Lower lobe of right lung (tissue), 2 donors: ENCODE data around the gene CTSD. TPM values are rescaled to one million over a fixed set of nuclear protein-coding genes. Genes with fewer than 3 reads are reported as not detected.

Experiments used
- ATAC-seq, 2 donors: fragments of 200-7000 bp; cut with Tn5 transposase; one replicate each; pipeline ENCODE4 v1.9.1; 2020 to 2022; ENCODE audit warnings: mild to moderate bottlenecking in 2 of 2, moderate library complexity in 2 of 2
- DNase-seq: peaks from one replicate; pipeline ENCODE4 v3.0.0-alpha.2; 2020
- H3K27ac ChIP-seq: fragments of 200-600 bp; one replicate; pipeline ENCODE4 v1.8.0; 2022
- H3K27me3 ChIP-seq: fragments of 200-600 bp; one replicate; pipeline ENCODE4 v1.8.0; 2022; ENCODE audit warnings: low read depth
- H3K36me3 ChIP-seq: fragments of 200-600 bp; one replicate; pipeline ENCODE4 v1.8.0; 2022; ENCODE audit warnings: mild to moderate bottlenecking
- H3K4me1 ChIP-seq: fragments of 200-600 bp; one replicate; pipeline ENCODE4 v1.8.0; 2022
- H3K4me3 ChIP-seq: fragments of 200-600 bp; one replicate; pipeline ENCODE4 v1.8.0; 2022; ENCODE audit warnings: mild to moderate bottlenecking
- H3K9me3 ChIP-seq: fragments of 200-600 bp; one replicate; pipeline ENCODE4 v1.8.0; 2022
- intact Hi-C: fragments of 100-400 bp; cut with DNase I; formaldehyde crosslinking; loops from one replicate; pipeline ENCODE4 v1.11.0; 2022
- total RNA-seq: library from RNA; stranded (reverse); fragmentation: NEBNext Ultra II Directional; extraction: Animal tissue kit (Norgen Biotek cat#: 25700); gene quantifications from one replicate; pipeline ENCODE4 v1.2.1, GENCODE V29; 2021
- TF ChIP-seq, protein P1 (sequence below): fragments of 200-600 bp; IDR thresholded peaks from one replicate; pipeline ENCODE4 v1.8.0; 2022; ENCODE audit warnings: antibody characterized with exemption, mild to moderate bottlenecking
- donor health status: DM: no; HTN: yes; CAD: no; lungs with severe emphysema.

CTSD gene
- total RNA-seq, 1 donor from 2014 or later = 2,919 TPM

DNA sequence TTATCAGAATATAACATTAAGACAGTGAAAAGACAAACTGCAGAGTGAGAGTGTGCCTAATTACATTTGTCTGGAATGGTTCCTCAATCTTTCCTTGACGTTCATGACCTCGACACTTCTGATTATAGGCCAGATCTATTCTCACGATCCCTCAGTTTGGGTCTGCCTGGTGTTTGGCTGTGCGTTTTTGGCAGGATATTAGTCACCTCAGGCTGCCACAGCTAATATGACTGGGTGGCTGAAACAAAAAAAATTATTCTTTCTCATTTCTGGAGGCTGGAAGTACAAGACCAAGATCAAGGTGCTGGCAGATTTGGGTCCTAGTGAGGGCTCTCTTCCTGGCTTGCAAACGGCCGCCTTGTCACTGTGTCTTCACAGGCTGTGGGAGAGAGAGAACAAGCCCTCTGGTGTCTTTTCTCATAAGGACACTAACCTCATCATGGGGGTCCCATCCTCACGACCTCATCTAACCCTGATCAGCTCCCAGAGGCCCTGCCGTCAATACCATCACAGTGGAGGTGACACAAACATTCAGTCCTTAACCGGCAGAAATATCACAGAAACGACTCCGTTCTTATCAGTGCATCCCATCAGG, 36.5 kb downstream of the CTSD start:
- Histone ChIP-seq H3K27ac (no peak overlapping the region), H3K27me3 (peaks cover 34% of the 10 kb centered on the region), H3K36me3 (no peaks in the 10 kb centered on the region), H3K4me3 (no peak overlapping the region), H3K4me1 (no peaks in the 10 kb centered on the region), H3K9me3 (no peaks in the 10 kb centered on the region)
- TF ChIP-seq, protein P1, sequence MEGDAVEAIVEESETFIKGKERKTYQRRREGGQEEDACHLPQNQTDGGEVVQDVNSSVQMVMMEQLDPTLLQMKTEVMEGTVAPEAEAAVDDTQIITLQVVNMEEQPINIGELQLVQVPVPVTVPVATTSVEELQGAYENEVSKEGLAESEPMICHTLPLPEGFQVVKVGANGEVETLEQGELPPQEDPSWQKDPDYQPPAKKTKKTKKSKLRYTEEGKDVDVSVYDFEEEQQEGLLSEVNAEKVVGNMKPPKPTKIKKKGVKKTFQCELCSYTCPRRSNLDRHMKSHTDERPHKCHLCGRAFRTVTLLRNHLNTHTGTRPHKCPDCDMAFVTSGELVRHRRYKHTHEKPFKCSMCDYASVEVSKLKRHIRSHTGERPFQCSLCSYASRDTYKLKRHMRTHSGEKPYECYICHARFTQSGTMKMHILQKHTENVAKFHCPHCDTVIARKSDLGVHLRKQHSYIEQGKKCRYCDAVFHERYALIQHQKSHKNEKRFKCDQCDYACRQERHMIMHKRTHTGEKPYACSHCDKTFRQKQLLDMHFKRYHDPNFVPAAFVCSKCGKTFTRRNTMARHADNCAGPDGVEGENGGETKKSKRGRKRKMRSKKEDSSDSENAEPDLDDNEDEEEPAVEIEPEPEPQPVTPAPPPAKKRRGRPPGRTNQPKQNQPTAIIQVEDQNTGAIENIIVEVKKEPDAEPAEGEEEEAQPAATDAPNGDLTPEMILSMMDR = no peak
- ATAC-seq = no peak
- DNase-seq = no peak
- intact Hi-C loops = no loop called here

DNA sequence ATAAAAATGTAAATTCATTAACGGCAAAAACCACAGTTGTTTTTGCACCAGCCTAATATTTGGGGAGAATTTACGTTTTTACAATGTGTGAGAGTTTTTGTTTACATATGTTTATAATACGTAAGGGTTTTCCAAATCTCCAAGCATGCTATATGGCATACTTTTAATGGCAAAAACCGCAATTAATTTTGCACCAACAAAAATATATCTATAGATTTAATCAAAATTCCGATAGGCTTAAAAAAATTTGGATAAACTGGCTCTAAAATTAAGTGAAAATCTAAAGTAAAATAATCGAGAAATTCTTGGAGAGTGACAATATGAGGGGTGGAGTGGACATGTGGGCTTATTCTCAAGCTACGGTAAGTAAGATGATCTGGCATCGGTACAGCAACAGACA, 43.9 kb downstream of the CTSD start:
- no peak for ATAC-seq
- Histone ChIP-seq H3K4me1 (no peaks in the 10 kb centered on the region), H3K36me3 (no peaks in the 10 kb centered on the region), H3K27me3 (peaks cover 9% of the 10 kb centered on the region), H3K9me3 (no peaks in the 10 kb centered on the region), H3K27ac (no peak overlapping the region), H3K4me3 (no peak overlapping the region)
- DNase-seq = no peak
- TF ChIP-seq, protein P1 = no peak
- intact Hi-C loops = no loop called here

DNA sequence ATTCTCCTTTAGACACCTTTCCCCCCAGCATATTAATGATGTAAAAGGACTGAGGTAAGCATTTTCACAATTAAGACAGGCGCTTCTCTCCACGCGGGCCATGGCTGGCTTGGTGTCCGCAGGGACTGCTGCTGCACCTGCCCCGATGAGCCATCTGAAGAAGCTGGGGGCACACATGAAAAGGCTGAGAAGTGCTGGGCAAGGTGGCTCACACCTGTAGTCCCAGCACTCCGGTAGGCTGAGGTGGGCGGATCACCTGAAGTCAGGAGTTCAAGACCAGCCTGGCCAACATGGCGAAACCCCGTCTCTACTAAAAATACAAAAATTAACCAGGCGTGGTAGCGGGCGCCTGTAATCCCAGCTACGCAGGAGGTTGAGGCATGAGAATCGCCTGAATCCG, 45.4 kb downstream of the CTSD start:
- Histone ChIP-seq H3K36me3 (no peaks in the 10 kb centered on the region), H3K9me3 (no peaks in the 10 kb centered on the region), H3K27ac (no peak overlapping the region), H3K4me1 (no peaks in the 10 kb centered on the region), H3K27me3 (peaks cover 15% of the 10 kb centered on the region), H3K4me3 (no peak overlapping the region)
- DNase-seq (no peak), ATAC-seq (no peak)
- TF ChIP-seq, protein P1 = no peak
- intact Hi-C loops = no loop called here

DNA sequence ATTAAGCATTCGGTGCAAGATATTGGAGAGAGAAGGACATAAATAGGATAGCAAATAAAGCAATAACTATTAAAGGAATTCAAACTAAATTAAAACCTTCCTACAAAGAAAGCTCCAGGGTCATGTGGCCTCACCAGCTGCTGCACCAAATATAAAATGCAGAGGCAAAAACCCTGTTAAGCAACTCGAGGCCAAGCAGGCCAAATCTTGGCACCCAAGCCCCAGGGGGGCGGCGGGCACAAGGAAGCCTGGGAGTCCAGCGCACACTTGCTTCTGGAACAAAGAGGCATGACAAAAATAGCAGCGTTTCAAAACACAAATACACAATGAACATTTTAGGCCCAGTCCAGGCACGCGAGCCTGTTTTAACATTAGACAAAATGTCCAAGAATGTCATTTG, 46.0 kb downstream of the CTSD start:
- DNase-seq (no peak), ATAC-seq (no peak)
- TF ChIP-seq, protein P1 = no peak
- Histone ChIP-seq H3K36me3 (no peaks in the 10 kb centered on the region), H3K27me3 (peaks cover 15% of the 10 kb centered on the region), H3K4me3 (no peak overlapping the region), H3K4me1 (no peaks in the 10 kb centered on the region), H3K27ac (no peak overlapping the region), H3K9me3 (no peaks in the 10 kb centered on the region)
- intact Hi-C loops = no loop called here

DNA sequence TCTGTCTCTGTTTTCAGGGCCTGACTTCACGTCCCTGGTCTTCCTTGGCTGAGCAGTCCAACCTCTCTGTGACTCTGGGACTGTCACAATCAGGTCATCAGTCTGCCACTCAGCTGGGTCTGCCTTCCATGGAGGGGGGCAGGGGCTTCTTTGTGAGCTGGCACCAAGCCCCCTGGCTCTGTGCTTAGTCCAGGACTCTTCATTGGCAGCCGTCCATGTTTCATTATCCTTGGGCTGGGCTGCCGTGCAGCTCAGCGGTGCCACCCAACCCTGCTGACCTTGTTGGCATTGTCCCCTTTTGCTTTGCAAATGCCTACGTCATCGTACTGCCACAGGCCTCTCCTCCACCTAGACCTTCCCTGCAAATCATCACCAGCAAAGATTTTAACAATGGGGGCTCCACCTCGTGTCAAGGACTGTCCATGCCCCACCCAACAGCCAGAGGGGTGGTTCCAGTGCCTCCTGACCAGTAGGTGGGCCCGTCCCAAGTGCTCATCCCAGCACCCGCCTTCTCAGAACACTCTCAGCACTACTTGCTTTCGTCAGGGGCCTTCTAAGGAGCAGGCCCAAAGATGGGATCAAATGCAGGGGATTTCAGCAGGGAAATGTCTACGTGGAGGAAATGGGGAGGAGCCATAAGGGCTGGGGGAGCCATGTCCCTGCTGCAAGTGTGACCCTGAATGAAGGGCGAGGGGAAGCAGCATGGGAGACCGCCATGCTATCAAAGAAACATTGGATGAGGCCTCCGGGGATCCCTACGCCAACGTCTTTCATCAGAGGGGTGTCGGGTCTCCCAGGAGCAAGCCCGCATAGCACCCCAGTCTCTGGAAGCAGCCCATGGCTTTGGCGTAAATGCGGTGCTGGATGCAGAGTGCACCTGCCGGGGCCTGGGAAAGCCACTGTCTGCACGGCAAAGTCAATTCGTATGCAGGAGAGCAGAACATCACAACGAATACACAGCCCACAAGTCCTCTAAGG, 48.5 kb downstream of the CTSD start:
- H3K4me3 ChIP-seq = no peak overlapping the region
- DNase-seq (no peak), ATAC-seq (no peak)
- H3K4me1 ChIP-seq = no peaks in the 10 kb centered on the region
- H3K36me3 ChIP-seq = no peaks in the 10 kb centered on the region
- intact Hi-C loops = no loop called here
- no peak overlapping the region for H3K27ac ChIP-seq
- peaks cover 19% of the 10 kb centered on the region for H3K27me3 ChIP-seq
- no peaks in the 10 kb centered on the region for H3K9me3 ChIP-seq
- TF ChIP-seq, protein P1 = no peak
